ENCODE data around the gene ALK. TPM values are rescaled to one million over a fixed set of nuclear protein-coding genes. Genes with fewer than 3 reads are reported as not detected.

ALK gene
- polyA plus RNA-seq, 2 donors = 0.04 to 0.05 TPM

DNA sequence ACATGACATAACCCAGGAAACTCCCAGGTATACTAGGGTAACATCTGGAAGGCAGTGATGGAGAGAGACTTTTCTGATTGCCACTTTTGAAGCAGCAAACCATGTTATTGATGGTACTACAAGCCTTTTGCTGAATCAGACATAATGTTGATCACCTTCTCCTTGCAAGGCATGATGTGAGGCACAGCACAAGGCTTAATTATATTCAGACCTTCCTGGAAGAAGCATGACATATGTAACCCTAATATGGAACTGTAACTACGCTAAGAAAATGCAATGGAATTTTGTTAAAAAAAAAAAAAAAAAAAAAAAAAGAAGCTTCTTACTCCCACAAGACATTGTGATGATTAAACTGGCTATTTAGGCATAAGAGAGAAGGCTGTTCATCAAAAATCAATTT, 145.4 kb downstream of the ALK start:
- Histone ChIP-seq H3K36me3 (ENCODE audit: control insufficient read depth in 2 of 2, insufficient read depth in 2 of 2, low read length in 1 of 2) (no peaks in the 10 kb centered on the region), H3K27ac (ENCODE audit: low read depth in 2 of 2, low read length in 1 of 2) (no peak overlapping the region), H3K9me3 (ENCODE audit: control insufficient read depth in 2 of 2, insufficient read depth in 1 of 2, low read depth in 1 of 2, low read length in 1 of 2) (no peaks in the 10 kb centered on the region), H3K4me1 (ENCODE audit: control insufficient read depth in 2 of 2, insufficient read depth in 2 of 2, low read length in 1 of 2) (no peaks in the 10 kb centered on the region), H3K27me3 (ENCODE audit: control insufficient read depth in 1 of 2, insufficient read depth in 2 of 2, low read length in 2 of 2) (no peaks in the 10 kb centered on the region), H3K4me3 (ENCODE audit: low read depth in 1 of 2, low read length in 2 of 2) (no peak overlapping the region)
- WGBS, 2 donors = 75 to 81% methylated on average over 1 of the region's 1 CpG

DNA sequence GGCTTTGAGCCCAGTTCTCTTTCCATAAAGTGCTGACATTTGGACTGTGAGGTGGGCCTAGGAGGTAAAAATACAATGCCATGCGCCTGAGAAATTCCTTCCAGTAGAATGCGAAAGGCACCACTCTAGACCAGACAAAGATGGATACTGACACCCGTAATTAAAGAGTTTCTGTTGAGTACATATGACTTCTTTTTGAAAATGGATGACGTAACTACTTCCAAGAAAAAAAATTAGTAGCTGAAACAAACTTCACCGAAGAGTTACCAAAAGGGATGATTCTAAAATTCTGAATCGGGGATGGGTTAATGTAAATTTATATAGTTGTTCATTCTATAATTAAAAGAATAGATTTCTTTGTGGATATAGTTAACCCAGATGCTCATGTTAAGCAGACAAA, 146.8 kb downstream of the ALK start:
- 91 to 94% methylated on average over 6 of the region's 6 CpGs for WGBS, 2 donors

DNA sequence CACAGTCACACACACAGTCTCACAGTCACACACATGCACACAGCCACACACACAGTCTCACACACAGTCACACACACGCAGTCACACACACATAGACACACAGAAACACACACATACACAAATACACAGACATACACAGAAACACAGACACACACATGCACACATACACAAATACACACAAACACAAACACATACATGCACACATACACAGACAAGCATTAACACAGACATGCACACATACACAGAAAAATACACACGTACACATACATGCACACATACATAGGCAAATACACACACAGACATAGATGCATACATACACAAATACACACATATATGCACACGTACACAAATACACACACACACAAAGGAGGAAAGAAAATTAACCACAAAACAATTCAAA, 150.5 kb downstream of the ALK start:
- Histone ChIP-seq H3K27ac (ENCODE audit: low read depth in 2 of 2, low read length in 1 of 2) (no peak overlapping the region), H3K27me3 (ENCODE audit: control insufficient read depth in 1 of 2, insufficient read depth in 2 of 2, low read length in 2 of 2) (no peaks in the 10 kb centered on the region), H3K36me3 (ENCODE audit: control insufficient read depth in 2 of 2, insufficient read depth in 2 of 2, low read length in 1 of 2) (no peaks in the 10 kb centered on the region), H3K4me1 (ENCODE audit: control insufficient read depth in 2 of 2, insufficient read depth in 2 of 2, low read length in 1 of 2) (no peaks in the 10 kb centered on the region), H3K9me3 (ENCODE audit: control insufficient read depth in 2 of 2, insufficient read depth in 1 of 2, low read depth in 1 of 2, low read length in 1 of 2) (no peaks in the 10 kb centered on the region), H3K4me3 (ENCODE audit: low read depth in 1 of 2, low read length in 2 of 2) (no peak overlapping the region)
- WGBS, 2 donors = 91 to 94% methylated on average over 3 of the region's 3 CpGs

More for the DNA sequence above, 146.8 kb downstream of the ALK start:
- Histone ChIP-seq H3K4me3 (ENCODE audit: low read depth in 1 of 2, low read length in 2 of 2) (no peak overlapping the region), H3K9me3 (ENCODE audit: control insufficient read depth in 2 of 2, insufficient read depth in 1 of 2, low read depth in 1 of 2, low read length in 1 of 2) (no peaks in the 10 kb centered on the region), H3K27ac (ENCODE audit: low read depth in 2 of 2, low read length in 1 of 2) (no peak overlapping the region), H3K27me3 (ENCODE audit: control insufficient read depth in 1 of 2, insufficient read depth in 2 of 2, low read length in 2 of 2) (no peaks in the 10 kb centered on the region), H3K4me1 (ENCODE audit: control insufficient read depth in 2 of 2, insufficient read depth in 2 of 2, low read length in 1 of 2) (no peaks in the 10 kb centered on the region), H3K36me3 (ENCODE audit: control insufficient read depth in 2 of 2, insufficient read depth in 2 of 2, low read length in 1 of 2) (no peaks in the 10 kb centered on the region)

DNA sequence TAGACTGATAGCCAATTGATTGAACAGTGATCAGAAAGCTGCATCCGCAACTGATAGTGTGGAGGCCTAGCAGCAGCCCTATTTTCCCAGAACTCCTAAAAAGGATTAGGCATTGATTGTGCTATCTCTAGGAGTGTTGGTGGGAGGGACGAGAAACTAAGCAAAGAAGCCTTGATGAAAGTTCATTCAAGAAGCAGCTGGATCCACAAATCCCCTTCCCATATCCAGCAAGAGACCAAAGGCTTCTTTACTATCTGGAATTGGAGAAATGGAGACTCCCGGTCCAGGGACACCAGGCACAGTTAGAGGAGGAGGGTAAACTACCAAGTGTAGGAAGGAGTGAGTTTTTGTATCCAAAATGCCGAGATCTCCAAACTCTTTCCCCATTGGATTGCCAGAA, 151.5 kb downstream of the ALK start:
- WGBS, 2 donors = 77 to 92% methylated on average over 4 of the region's 4 CpGs
- Histone ChIP-seq H3K4me1 (ENCODE audit: control insufficient read depth in 2 of 2, insufficient read depth in 2 of 2, low read length in 1 of 2) (no peaks in the 10 kb centered on the region), H3K36me3 (ENCODE audit: control insufficient read depth in 2 of 2, insufficient read depth in 2 of 2, low read length in 1 of 2) (no peaks in the 10 kb centered on the region), H3K4me3 (ENCODE audit: low read depth in 1 of 2, low read length in 2 of 2) (no peak overlapping the region), H3K27me3 (ENCODE audit: control insufficient read depth in 1 of 2, insufficient read depth in 2 of 2, low read length in 2 of 2) (no peaks in the 10 kb centered on the region), H3K9me3 (ENCODE audit: control insufficient read depth in 2 of 2, insufficient read depth in 1 of 2, low read depth in 1 of 2, low read length in 1 of 2) (no peaks in the 10 kb centered on the region), H3K27ac (ENCODE audit: low read depth in 2 of 2, low read length in 1 of 2) (no peak overlapping the region)

DNA sequence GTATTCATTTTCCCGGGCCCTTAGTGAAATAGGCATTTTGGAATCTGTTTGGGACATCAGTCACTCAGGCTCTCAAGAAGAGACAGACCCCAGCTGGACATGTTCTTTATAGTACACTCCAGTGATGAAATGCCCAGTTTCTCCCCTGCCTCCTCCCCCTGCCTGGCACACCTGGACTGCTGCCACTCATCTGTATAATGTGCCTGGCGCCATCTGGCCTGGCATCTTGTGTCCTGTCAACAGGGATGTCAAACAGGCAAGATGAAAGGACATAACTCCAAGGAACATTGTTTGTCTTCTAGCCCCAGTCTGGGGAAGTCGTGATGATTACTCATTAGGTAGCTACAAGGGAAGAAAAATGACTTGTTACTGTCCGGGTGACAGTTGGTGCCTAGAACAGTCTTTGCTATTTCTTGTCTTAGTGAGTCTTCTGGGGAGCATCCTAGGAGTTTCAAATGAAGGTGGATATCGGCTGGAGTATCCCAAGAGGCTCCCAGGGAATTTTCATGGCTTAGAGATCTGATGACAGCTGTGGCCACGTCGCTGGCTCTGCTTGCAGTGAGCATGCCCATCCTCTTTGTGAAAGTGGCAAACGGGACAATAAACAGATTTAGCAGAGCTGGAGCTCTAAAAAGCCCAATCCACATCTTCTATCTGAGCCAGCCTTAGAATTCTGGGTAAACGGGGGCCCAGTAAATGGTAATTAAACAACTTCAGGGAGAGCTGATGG, 153.6 kb downstream of the ALK start:
- Histone ChIP-seq H3K9me3 (ENCODE audit: control insufficient read depth in 2 of 2, insufficient read depth in 1 of 2, low read depth in 1 of 2, low read length in 1 of 2) (no peaks in the 10 kb centered on the region), H3K27me3 (ENCODE audit: control insufficient read depth in 1 of 2, insufficient read depth in 2 of 2, low read length in 2 of 2) (no peaks in the 10 kb centered on the region), H3K4me3 (ENCODE audit: low read depth in 1 of 2, low read length in 2 of 2) (no peak overlapping the region), H3K4me1 (ENCODE audit: control insufficient read depth in 2 of 2, insufficient read depth in 2 of 2, low read length in 1 of 2) (no peaks in the 10 kb centered on the region), H3K36me3 (ENCODE audit: control insufficient read depth in 2 of 2, insufficient read depth in 2 of 2, low read length in 1 of 2) (no peaks in the 10 kb centered on the region), H3K27ac (ENCODE audit: low read depth in 2 of 2, low read length in 1 of 2) (no peak overlapping the region)
- 66 to 71% methylated on average over 9 of the region's 9 CpGs for WGBS, 2 donors

DNA sequence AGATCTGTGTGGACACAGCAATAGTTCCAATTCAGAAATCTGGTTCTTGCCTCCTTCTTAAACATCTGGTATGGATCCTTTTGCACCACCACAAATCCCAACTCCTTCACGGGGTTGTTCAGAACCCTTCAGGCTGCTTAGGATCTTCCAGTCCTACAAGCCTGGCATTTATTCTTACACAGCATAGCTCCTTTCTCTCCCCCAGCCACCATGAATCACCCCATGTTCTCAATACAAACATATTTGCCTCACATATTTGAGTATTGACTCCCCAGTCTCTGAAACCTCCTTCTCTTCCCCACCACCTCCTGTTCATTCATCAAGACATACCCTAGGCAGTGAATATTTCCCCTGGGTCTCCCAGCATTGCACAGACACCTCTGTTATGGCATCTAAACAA, 155.2 kb downstream of the ALK start:
- H3K9me3 ChIP-seq (ENCODE audit: control insufficient read depth in 2 of 2, insufficient read depth in 1 of 2, low read depth in 1 of 2, low read length in 1 of 2) = no peaks in the 10 kb centered on the region
- no peak overlapping the region for H3K27ac ChIP-seq (ENCODE audit: low read depth in 2 of 2, low read length in 1 of 2)
- 57 to 75% methylated on average over 1 of the region's 1 CpG for WGBS, 2 donors
- no peak overlapping the region for H3K4me3 ChIP-seq (ENCODE audit: low read depth in 1 of 2, low read length in 2 of 2)
- no peaks in the 10 kb centered on the region for H3K4me1 ChIP-seq (ENCODE audit: control insufficient read depth in 2 of 2, insufficient read depth in 2 of 2, low read length in 1 of 2)
- H3K36me3 ChIP-seq (ENCODE audit: control insufficient read depth in 2 of 2, insufficient read depth in 2 of 2, low read length in 1 of 2) = no peaks in the 10 kb centered on the region
- H3K27me3 ChIP-seq (ENCODE audit: control insufficient read depth in 1 of 2, insufficient read depth in 2 of 2, low read length in 2 of 2) = no peaks in the 10 kb centered on the region

DNA sequence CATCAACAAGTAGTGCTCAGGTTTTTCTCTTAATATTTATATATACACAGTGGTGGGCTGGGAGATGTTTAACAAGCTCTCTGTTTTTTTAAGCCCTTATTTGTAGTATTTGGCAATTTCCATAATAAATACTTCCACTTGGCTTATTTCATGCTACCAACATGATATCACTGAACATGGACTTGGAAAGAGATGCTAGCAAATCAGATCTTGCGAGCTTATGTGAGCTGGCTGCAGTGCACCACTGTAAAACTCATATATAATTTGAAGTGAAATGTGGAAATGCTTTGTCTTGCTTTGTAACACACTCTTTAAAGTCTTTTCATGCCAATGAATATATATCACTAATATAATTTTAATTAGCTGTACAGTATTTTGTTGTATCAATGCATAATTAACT, 155.7 kb downstream of the ALK start:
- Histone ChIP-seq H3K9me3 (ENCODE audit: control insufficient read depth in 2 of 2, insufficient read depth in 1 of 2, low read depth in 1 of 2, low read length in 1 of 2) (no peaks in the 10 kb centered on the region), H3K4me1 (ENCODE audit: control insufficient read depth in 2 of 2, insufficient read depth in 2 of 2, low read length in 1 of 2) (no peaks in the 10 kb centered on the region), H3K27ac (ENCODE audit: low read depth in 2 of 2, low read length in 1 of 2) (no peak overlapping the region), H3K4me3 (ENCODE audit: low read depth in 1 of 2, low read length in 2 of 2) (no peak overlapping the region), H3K27me3 (ENCODE audit: control insufficient read depth in 1 of 2, insufficient read depth in 2 of 2, low read length in 2 of 2) (peaks cover 0 to 4% of the 10 kb centered on the region in 2 donors), H3K36me3 (ENCODE audit: control insufficient read depth in 2 of 2, insufficient read depth in 2 of 2, low read length in 1 of 2) (no peaks in the 10 kb centered on the region)
- WGBS, 2 donors = 73 to 81% methylated on average over 1 of the region's 1 CpG

DNA sequence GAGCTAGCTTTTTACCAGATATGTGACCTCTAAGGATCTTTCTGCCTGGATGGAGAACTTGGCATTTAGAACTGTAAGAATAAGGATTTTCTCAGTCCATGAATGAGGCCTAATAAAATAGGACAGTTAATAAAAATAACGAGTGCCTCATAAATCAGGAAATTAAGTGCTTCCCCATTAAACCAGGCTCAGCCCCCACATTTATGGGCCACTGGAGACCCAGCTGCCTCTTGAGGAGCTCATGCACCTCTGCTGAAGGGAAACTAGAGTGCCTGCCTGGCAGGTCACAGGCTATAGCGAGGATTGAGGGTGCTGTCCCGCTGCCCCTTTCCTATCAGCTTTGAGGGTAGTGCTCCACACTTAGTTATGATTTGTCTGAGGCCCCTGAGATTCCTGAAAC, 158.0 kb downstream of the ALK start:
- peaks cover 0 to 6% of the 10 kb centered on the region in 2 donors for H3K27me3 ChIP-seq (ENCODE audit: control insufficient read depth in 1 of 2, insufficient read depth in 2 of 2, low read length in 2 of 2)
- 30 to 64% methylated on average over 3 of the region's 3 CpGs for WGBS, 2 donors
- H3K4me1 ChIP-seq (ENCODE audit: control insufficient read depth in 2 of 2, insufficient read depth in 2 of 2, low read length in 1 of 2) = no peaks in the 10 kb centered on the region
- no peaks in the 10 kb centered on the region for H3K9me3 ChIP-seq (ENCODE audit: control insufficient read depth in 2 of 2, insufficient read depth in 1 of 2, low read depth in 1 of 2, low read length in 1 of 2)
- H3K4me3 ChIP-seq (ENCODE audit: low read depth in 1 of 2, low read length in 2 of 2) = no peak overlapping the region
- no peaks in the 10 kb centered on the region for H3K36me3 ChIP-seq (ENCODE audit: control insufficient read depth in 2 of 2, insufficient read depth in 2 of 2, low read length in 1 of 2)
- no peak overlapping the region for H3K27ac ChIP-seq (ENCODE audit: low read depth in 2 of 2, low read length in 1 of 2)

DNA sequence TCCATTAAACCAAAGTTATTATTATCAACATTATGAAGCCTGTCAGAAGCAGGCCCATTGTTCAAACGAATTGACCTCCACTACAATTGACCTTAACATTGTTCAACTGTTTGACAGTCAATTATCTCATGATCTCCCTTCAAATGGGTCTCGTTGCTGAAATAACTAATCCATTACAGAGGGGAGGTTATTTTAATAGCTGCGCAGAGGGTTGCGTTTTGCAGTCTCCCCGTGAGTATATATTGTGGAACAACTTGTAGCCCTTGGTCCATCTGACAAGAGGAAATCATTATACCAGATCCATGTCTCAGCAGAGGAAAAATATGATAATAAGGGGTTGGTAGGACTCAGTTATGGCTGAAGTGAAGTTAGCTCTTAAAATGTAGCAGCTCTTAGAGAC, 159.1 kb downstream of the ALK start:
- H3K9me3 ChIP-seq (ENCODE audit: control insufficient read depth in 2 of 2, insufficient read depth in 1 of 2, low read depth in 1 of 2, low read length in 1 of 2) = no peaks in the 10 kb centered on the region
- WGBS, 2 donors = 72 to 75% methylated on average over 5 of the region's 5 CpGs
- no peaks in the 10 kb centered on the region for H3K4me1 ChIP-seq (ENCODE audit: control insufficient read depth in 2 of 2, insufficient read depth in 2 of 2, low read length in 1 of 2)
- H3K27me3 ChIP-seq (ENCODE audit: control insufficient read depth in 1 of 2, insufficient read depth in 2 of 2, low read length in 2 of 2) = peaks cover 0 to 6% of the 10 kb centered on the region in 2 donors
- no peak overlapping the region for H3K27ac ChIP-seq (ENCODE audit: low read depth in 2 of 2, low read length in 1 of 2)
- no peaks in the 10 kb centered on the region for H3K36me3 ChIP-seq (ENCODE audit: control insufficient read depth in 2 of 2, insufficient read depth in 2 of 2, low read length in 1 of 2)
- H3K4me3 ChIP-seq (ENCODE audit: low read depth in 1 of 2, low read length in 2 of 2) = no peak overlapping the region

DNA sequence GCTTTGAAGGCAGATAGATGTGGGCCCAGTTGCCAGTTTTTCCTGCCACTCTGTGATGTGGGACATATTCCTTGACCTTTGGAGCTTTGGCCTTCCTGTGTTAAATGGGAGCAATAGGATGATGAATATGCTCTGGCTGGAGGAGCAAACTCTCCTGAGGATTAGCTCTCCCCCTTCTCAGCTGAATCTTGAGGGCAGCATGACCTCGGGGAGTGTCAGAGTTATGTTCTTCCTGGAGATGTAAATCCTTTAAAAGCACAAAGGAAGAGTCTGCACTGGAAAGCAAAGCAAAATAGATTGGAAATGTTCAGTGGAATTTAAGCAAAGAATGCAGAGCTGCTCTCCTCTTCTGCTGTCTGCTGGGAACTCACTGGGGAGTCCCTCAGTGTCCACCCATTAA, 160.1 kb downstream of the ALK start:
- WGBS, 2 donors = 49 to 68% methylated on average over 1 of the region's 1 CpG
- Histone ChIP-seq H3K4me3 (ENCODE audit: low read depth in 1 of 2, low read length in 2 of 2) (no peak overlapping the region), H3K27me3 (ENCODE audit: control insufficient read depth in 1 of 2, insufficient read depth in 2 of 2, low read length in 2 of 2) (peaks cover 0 to 6% of the 10 kb centered on the region in 2 donors), H3K9me3 (ENCODE audit: control insufficient read depth in 2 of 2, insufficient read depth in 1 of 2, low read depth in 1 of 2, low read length in 1 of 2) (no peaks in the 10 kb centered on the region), H3K36me3 (ENCODE audit: control insufficient read depth in 2 of 2, insufficient read depth in 2 of 2, low read length in 1 of 2) (no peaks in the 10 kb centered on the region), H3K27ac (ENCODE audit: low read depth in 2 of 2, low read length in 1 of 2) (no peak overlapping the region), H3K4me1 (ENCODE audit: control insufficient read depth in 2 of 2, insufficient read depth in 2 of 2, low read length in 1 of 2) (no peaks in the 10 kb centered on the region)

All from esophagus (tissue), 2 donors.